T47D (cell line): Measurements from ENCODE around the gene MESD.

Experiments used
- DNase-seq, 2 experiments: peaks; one replicate each; pipeline versions ENCODE4 v3.0.0 to v3.0.0-alpha.2; 2011 to 2012; ENCODE audit warnings: low read depth in 1 of 2, low spot score in 1 of 2
- JUND ChIP-seq: IDR thresholded peaks from 2 replicates; pipeline ENCODE4 v1.6.1; 2012; ENCODE audit warnings: low read depth
- in situ Hi-C: cut with HindIII; loops from 2 replicates; pipeline ENCODE4 v1.10.0; 2016; ENCODE audit warnings: low sequenced_read_pairs, low pct_unique_long_range_greater_than_20kb

Gene MESD

DNA sequence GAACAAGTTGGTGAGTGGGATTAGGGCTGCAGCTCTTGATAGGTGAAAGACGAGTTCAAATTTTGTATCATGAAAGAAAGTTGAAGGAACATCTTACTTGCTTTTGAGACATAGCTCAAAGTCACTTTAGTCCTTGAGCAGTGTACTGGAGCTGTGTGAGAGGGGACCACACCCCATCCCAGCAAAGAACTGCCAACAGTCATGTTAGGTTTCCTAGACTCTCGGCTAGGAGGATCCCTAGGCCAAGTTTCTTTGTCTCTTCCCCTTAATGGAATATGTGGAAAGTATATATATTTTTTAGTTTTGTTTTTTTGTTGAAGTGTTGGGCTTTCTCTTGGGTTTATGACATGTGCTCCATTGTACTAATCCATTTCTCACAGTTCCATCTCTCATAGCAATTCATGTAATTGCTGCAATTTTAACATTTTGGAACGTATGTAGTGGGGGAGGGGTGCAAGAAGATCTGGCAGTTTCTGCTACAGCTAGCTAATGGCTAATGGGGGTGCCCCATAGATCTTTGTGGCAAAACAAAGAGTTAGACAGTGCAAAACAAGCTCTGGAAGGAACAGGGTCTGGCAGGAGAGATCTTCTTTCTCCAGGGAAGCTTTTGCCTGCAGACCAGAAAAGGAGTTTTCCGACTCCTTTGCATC lies 36.2 kb upstream of the MESD start:
- TF ChIP-seq JUND, result no peak
- DNase-seq, result no peak
- in situ Hi-C loops, result no loop called here

DNA sequence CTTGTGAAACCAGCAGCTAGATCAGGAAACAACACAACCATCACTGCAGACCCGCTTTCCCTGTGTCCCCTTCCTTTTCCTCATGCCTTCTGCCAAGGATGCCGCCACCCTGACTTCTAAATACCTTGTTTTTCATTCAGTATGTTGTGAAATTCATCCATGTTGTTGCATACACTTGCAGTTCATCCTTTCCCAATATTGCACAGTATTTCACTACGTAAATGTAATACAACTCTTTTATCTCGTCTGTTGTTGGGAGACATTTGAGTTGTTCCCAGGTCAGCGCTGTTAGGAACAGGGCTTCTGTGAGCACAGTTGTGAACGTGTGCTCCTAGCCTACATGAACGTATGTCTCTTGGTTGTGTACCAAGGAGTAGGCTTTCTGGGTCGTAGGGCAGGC lies 35.3 kb upstream of the MESD start:
- DNase-seq, result no peak
- in situ Hi-C loops, result no loop called here

DNA sequence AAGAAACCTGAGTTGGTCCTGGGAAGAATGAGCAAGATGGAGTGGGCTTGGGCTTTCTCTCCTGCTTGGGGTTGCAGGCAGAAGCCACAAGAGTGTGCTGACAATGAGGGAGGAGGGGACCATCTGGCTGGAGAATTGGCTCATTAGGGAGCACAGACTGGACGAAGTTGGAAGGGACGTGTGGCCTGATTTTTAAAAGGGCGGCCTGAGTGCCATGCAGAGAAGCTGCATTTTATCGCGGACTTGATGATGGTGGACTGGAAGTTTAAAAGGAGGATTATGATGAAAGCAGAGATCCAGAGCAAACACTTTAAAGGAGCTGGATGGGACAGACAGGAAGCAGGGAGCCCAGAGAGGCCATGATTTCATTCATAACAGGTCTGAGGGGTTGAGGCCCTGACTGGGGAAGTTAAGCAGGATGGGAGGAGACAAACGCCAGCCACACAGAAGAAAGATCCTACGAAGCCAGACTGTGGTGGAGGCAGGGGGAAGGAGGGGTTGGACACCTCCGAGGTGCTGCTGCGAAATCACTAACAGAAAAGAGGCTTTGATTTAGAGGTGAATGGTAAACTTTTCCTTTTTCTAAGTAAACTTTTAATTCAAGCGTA lies 34.8 kb upstream of the MESD start:
- TF ChIP-seq JUND, result no peak
- DNase-seq, result no peak
- in situ Hi-C loops, result no loop called here

More for the DNA sequence above, 35.3 kb upstream of the MESD start:
- TF ChIP-seq JUND, result no peak

DNA sequence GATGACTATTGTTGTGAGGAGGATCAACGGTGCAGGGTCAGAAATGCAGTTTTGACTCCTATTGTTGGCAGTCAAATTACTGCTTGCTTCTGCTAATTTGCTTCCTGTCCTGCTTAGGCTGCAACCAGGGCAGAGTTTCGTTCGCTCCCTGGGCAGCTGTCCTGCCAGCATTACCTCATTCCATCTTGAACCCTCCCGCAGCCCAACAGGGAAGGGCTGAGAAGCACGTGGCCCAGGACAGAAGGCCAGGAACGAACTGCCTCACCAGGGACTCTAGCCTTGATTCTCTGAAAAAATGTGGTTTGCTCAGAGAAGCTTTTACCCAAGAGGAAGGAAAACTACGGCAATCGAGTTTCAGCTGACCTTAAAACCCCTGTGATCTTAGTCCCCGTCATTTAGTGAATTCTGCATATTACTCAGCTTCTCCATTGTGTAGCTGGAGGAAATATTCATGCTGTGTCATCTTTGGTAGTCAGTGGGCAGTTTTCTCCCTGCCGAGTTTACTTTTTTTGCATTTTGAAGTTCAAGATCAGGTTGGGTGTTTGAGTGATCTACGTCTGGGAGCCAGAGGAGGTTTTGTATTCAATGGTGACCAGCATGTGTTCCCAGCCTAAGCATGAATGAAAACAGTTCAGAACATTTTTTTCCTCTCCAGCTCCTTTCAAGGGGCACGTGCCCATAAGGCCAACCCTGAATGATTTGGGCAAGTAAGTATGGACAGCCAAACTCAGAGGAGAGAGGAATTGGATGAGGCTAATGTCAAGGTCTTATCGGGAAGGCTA lies 34.1 kb upstream of the MESD start:
- DNase-seq, result no peak
- in situ Hi-C loops, result no loop called here
- TF ChIP-seq JUND, result no peak

DNA sequence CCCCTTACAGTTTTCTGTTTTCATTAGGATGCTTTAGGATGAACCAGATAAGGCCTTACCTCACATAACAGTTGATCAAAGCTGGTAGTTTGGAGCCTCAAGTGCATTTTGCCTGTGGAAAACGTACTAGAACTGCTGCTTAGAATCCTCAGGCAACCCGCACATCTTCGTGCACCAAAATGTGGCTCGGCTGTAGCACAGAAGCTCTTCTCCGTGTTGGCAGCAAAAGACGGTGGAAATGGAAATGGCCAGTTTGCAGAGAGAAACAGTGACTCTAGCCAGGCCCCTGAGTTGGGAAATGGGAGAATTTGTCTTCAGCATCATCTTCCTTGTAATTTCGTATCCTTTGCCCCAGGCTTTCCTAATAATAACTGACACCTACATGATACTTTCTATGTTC lies 31.7 kb upstream of the MESD start:
- TF ChIP-seq JUND, result no peak
- in situ Hi-C loops, result no loop called here
- no peak for DNase-seq

DNA sequence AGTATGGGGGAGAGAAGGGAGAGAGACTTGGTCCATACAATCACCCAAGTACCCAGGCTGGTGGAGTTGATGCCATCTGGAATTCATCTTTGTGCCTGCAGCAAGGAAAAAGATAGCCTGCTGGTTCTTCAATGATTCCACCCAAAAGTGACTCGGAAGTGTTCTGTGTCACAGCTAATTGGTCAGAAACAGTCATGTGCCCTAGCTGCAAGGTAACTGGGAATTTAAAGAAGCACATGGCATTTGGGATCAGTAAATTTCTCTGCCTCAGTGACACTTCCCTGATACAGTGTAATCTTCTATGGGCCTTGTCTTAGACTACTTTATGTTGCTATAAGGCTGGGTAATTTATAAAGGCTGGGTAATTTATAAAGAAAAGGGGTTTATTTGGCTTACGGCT lies 28.6 kb upstream of the MESD start:
- no peak for TF ChIP-seq JUND
- DNase-seq, result no peak
- in situ Hi-C loops, result no loop called here

DNA sequence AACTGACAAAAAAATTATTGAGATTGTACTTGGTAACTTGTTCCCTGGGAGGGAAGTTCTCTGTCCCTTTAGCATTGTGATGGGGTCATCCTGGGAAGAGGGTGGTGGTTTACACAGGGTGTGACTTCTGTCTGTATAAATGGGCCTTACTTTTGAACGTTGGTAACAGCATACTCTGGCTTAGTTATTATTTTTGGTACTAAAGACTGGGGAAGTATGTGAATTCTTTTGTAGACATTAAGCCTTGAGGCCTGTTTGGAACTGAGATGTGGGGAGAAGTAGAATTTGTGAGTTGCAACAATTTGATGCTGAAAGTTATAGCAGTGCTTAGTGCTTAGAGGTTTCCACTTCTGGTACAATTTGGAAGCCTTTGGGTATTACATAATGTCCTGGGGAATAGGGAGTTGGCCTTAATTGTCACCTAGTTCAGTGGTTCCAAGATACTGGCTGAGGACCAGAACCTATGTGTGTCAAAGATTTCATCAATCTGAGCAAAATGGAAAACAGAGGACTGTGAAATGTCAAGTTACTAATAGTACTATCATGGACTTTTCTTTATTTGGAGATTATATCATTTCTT lies 27.0 kb upstream of the MESD start:
- TF ChIP-seq JUND, result no peak
- in situ Hi-C loops, result no loop called here
- no peak for DNase-seq

DNA sequence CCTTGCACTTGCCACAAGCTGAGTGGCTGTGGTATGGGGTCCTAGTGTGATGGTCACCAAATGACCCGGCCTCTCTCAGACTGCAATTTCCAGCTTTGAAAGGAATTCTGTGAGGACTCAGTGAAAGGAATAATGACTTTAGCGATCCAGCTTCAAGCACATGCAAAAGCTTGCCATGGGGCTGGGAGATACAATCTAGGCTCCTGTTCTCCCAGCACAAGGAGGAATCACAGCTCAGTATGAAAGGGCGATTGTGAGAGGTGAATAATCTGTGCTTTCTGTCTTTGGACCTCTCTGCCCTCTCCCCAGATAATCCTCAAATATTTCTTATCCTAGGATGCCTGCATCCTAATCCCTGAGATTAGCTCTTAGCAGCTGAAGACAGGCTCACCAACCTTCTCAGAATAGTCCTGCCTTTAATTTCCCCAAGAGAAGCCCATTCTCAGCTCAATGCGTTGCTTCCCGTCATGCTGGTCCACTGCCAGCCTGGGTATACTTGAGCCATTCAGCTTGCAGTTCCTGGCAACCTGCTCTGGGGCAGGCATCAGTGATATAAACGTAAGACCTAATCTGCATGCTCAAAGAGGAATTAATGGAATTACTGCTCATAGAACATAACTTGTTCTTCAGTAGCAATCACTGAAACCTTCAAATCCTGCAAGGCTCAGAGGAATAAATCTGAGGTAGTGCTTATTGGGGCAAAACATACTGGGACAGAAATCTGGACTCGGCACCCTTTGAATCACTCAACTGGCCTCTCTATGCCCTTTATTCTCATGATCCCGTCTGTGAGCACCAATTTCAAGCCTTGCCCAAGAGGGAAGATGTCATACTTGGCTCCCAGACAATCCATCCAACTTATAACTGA lies 26.2 kb upstream of the MESD start:
- in situ Hi-C loops, result no loop called here
- DNase-seq, result no peak
- TF ChIP-seq JUND, result no peak

DNA sequence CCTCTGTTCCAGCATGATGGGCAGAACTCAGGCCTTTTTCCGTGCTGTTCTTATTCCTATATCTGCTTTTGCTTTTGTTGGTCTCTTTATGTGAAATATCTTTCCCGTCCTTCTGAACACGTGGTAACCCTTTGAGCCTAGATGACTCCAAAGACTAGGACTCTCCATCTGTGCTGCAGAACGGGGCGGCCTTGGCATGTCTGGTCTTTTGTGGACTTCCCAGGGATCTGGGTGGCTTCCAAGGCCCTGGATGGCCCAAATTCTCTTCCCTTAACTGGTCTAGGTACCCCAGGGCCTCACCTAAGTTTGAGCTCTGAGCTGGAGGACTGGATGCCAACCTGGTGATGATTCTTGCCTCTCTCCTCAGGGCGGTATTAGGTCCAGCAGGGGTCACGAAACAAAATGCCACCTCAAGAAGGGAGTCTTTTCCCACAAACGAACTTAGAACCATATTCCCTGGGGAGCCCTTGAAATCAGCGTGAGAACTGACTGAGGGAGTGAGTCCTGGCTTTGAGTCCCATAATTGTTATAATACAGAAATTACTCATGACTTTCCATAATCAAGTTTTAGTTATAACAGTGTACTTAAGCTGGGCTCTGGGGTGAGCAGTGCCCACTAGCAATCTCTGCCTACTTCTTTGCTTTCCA lies 25.0 kb upstream of the MESD start:
- in situ Hi-C loops, result no loop called here
- TF ChIP-seq JUND, result no peak

DNA sequence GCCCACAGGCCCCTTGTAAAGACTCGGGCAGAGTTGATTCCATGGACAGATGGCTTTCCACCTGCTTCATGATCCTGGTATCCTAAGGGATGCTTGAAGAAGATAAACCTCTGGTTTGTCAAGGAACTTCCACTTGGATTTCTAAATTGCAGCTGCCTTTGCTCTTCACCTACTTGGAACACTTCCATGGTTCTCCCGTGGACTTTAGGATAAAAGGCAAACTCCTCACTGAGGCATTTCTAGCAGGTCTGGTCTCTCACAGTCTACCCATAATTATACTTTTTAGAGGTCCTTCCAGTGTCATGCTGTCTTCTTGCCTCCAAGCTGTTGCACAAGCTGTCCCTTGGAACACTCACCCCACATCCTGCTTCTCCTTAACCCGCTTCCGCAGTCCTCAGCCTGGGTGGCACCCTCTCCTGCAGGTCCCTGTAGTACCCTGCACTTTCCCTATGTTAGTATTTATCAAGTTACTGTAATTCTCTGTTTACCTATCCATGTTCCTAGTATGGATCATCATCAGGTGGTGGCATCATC lies 23.8 kb upstream of the MESD start:
- no peak for DNase-seq
- TF ChIP-seq JUND, result no peak
- in situ Hi-C loops, result no loop called here

More for the DNA sequence above, 25.0 kb upstream of the MESD start:
- DNase-seq, result no peak

DNA sequence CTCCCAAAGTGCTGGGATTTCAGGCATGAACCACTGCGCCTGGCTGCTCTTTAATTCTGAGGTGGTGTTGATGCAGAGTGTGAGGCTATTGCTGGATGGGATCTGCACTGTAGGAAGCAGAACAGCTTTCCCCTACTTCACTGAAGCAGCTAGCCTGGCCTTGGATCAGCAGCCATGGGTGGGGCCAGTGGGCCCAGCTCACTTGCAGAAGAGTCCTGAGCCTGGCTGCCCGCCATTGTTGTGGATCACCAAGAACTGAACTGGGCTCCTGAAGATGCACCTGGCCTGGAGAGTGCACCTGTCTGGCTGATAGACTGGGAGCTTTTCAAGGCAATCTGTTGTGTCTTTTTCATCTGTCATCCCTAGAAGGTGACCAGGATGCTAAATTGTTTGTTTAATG lies 23.0 kb upstream of the MESD start:
- TF ChIP-seq JUND, result no peak
- DNase-seq, result no peak
- in situ Hi-C loops, result no loop called here
